ENCODE results near the gene INTS2. TPM values are rescaled to one million over a fixed set of nuclear protein-coding genes. Genes with fewer than 3 reads are reported as not detected.

INTS2 gene
- total RNA-seq, 1 experiment from 2014 or later: 17.5 TPM

GRCh38 chr17:61834610-61835009 is 93.2 kb downstream of the INTS2 start:
- TF ChIP-seq EZH2 (IDR thresholded peaks at IDR 0.05; ENCODE audit: low read depth): no peak
- no peak for TF ChIP-seq CTCF (conservative IDR thresholded peaks at IDR 0.05)
- H3F3A ChIP-seq (ENCODE audit: insufficient read depth, low read depth): peaks cover 5% of the 10 kb centered on the region
- no peaks in the 10 kb centered on the region for H3K79me2 ChIP-seq (ENCODE audit: low read depth)
- H3K27me3 ChIP-seq (ENCODE audit: insufficient read depth, low read depth): no peaks in the 10 kb centered on the region
- ChIA-PET POLR2A (ENCODE audit: unreplicated experiment) (interaction anchor here (0.6 kb wide), 1 partner anchor 274 kb away, joined by 4 read pairs; no protein-coding TSS in a partner anchor), CTCF (interaction anchor here (0.6 to 1.0 kb wide), 3 partner anchors 147 to 423 kb away, joined by 3 to 6 read pairs (median 5); no protein-coding TSS in a partner anchor)
- H3K27ac ChIP-seq: peak overlapping the region; percentile 76
- no peaks in the 10 kb centered on the region for H4K20me1 ChIP-seq (ENCODE audit: insufficient read depth)
- peaks cover 25% of the 10 kb centered on the region for H3K4me1 ChIP-seq (replicated peaks; ENCODE audit: insufficient read depth)
- H2AFZ ChIP-seq: no peak overlapping the region
- H3K9me2 ChIP-seq (ENCODE audit: insufficient read depth): no peaks in the 10 kb centered on the region; the same call in 1 of the 2 replicates
- 0 out of 2 replicates have a peak, but pooled peaks cover 8% of the 10 kb centered on the region for H3K36me3 ChIP-seq (ENCODE audit: low read depth)
- DNase-seq: no peak
- 0 out of 2 replicates have a peak, but pooled peaks cover 7% of the 10 kb centered on the region for H3K9me3 ChIP-seq (ENCODE audit: insufficient read depth, low read depth)
- intact Hi-C loops (cut with micrococcal nuclease; ENCODE audit: unreplicated experiment): loop anchor here (5.0 to 10.0 kb wide), 3 partner anchors 273 to 1090 kb away; no protein-coding TSS in a partner anchor
- 0 out of 2 replicates have a peak overlapping the region, but pooled peaks have one; percentile 65 for H3K4me2 ChIP-seq
- no TSS peak for BruUV-seq (replicated peaks)
- H3K4me3 ChIP-seq: no peak overlapping the region

- TF ChIP-seq EZH2 (IDR thresholded peaks at IDR 0.05; ENCODE audit: low read depth): no peak
- no peak for TF ChIP-seq CTCF (conservative IDR thresholded peaks at IDR 0.05)
- no peak overlapping the region for H2AFZ ChIP-seq
- peak; percentile 36 to 90 for DNase-seq
- ChIA-PET CTCF (interaction anchor here (0.6 to 1.1 kb wide), 5 partner anchors 28 to 422 kb away, joined by 3 to 6 read pairs (median 5); no protein-coding TSS in a partner anchor), POLR2A (ENCODE audit: unreplicated experiment) (interaction anchor here (0.5 to 0.6 kb wide), 4 partner anchors 28 to 1755 kb away, joined by 3 to 9 read pairs (median 4); no protein-coding TSS in a partner anchor)
- no peaks in the 10 kb centered on the region for H3K79me2 ChIP-seq (ENCODE audit: low read depth)
- no peak overlapping the region for H3K4me3 ChIP-seq
- H3K4me1 ChIP-seq (replicated peaks; ENCODE audit: insufficient read depth): peaks cover 25% of the 10 kb centered on the region
- 0 out of 2 replicates have a peak, but pooled peaks cover 8% of the 10 kb centered on the region for H3K36me3 ChIP-seq (ENCODE audit: low read depth)
- H3F3A ChIP-seq (ENCODE audit: insufficient read depth, low read depth): peaks cover 10% of the 10 kb centered on the region
- intact Hi-C loops (cut with micrococcal nuclease; ENCODE audit: unreplicated experiment): loop anchor here (1.0 to 10.0 kb wide), 3 partner anchors 197 to 1089 kb away; no protein-coding TSS in a partner anchor
- H3K9me2 ChIP-seq (ENCODE audit: insufficient read depth): no peaks in the 10 kb centered on the region; the same call in 1 of the 2 replicates
- no peaks in the 10 kb centered on the region for H4K20me1 ChIP-seq (ENCODE audit: insufficient read depth)
- 0 out of 2 replicates have a peak, but pooled peaks cover 7% of the 10 kb centered on the region for H3K9me3 ChIP-seq (ENCODE audit: insufficient read depth, low read depth)
- no TSS peak for BruUV-seq (replicated peaks)
- H3K27ac ChIP-seq: peak overlapping the region; percentile 76
- H3K4me2 ChIP-seq: peak overlapping the region; percentile 65
- H3K27me3 ChIP-seq (ENCODE audit: insufficient read depth, low read depth): no peaks in the 10 kb centered on the region
These were observed 94.1 kb downstream of the INTS2 start for GRCh38 chr17:61833536-61834193.

GRCh38 chr17:61832463-61832862 is 95.3 kb downstream of the INTS2 start:
- Histone ChIP-seq H2AFZ (no peak overlapping the region), H4K20me1 (ENCODE audit: insufficient read depth) (no peaks in the 10 kb centered on the region), H3K9me2 (ENCODE audit: insufficient read depth) (no peaks in the 10 kb centered on the region; the same call in 1 of the 2 replicates), H3F3A (ENCODE audit: insufficient read depth, low read depth) (peaks cover 11% of the 10 kb centered on the region), H3K4me3 (no peak overlapping the region), H3K27me3 (ENCODE audit: insufficient read depth, low read depth) (no peaks in the 10 kb centered on the region), H3K36me3 (ENCODE audit: low read depth) (0 out of 2 replicates have a peak, but pooled peaks cover 8% of the 10 kb centered on the region), H3K9me3 (ENCODE audit: insufficient read depth, low read depth) (0 out of 2 replicates have a peak, but pooled peaks cover 7% of the 10 kb centered on the region), H3K27ac (peak overlapping the region; percentile 76; the same call in 1 of the 2 replicates), H3K4me1 (replicated peaks; ENCODE audit: insufficient read depth) (peaks cover 25% of the 10 kb centered on the region), H3K79me2 (ENCODE audit: low read depth) (no peaks in the 10 kb centered on the region), H3K4me2 (no peak overlapping the region)
- TF ChIP-seq EZH2 (IDR thresholded peaks at IDR 0.05; ENCODE audit: low read depth): no peak
- TF ChIP-seq CTCF (conservative IDR thresholded peaks at IDR 0.05): no peak
- intact Hi-C loops (cut with micrococcal nuclease; ENCODE audit: unreplicated experiment): loop anchor here (10.0 kb wide), 2 partner anchors 278 to 1088 kb away; no protein-coding TSS in a partner anchor
- ChIA-PET POLR2A (ENCODE audit: unreplicated experiment) (no interaction called here), CTCF (no interaction called here)
- no TSS peak for BruUV-seq (replicated peaks)
- DNase-seq: no peak

All from PC-9 (cell line).